Measurements from ENCODE around the gene ACTL6B.

ACTL6B gene

GRCh38 chr7:100685049-100685605 is 28.9 kb upstream of the ACTL6B start:
- peak in 1 of 10 donors; percentile 76 for DNase-seq
- intact Hi-C loops (cut with DNase I): no loop called here

GRCh38 chr7:100684534-100685042 is 28.3 kb upstream of the ACTL6B start:
- intact Hi-C loops (cut with DNase I): no loop called here
- DNase-seq: peak in 2 of 10 donors; percentile 74

GRCh38 chr7:100683659-100684533 is 27.6 kb upstream of the ACTL6B start:
- peak in 2 of 10 donors; percentile 64 to 81 for DNase-seq
- intact Hi-C loops (cut with DNase I): no loop called here

GRCh38 chr7:100682991-100683658 is 26.9 kb upstream of the ACTL6B start:
- peak in 1 of 10 donors; percentile 87 for DNase-seq
- intact Hi-C loops (cut with DNase I): no loop called here

- DNase-seq: peak in 1 of 10 donors; percentile 59
- intact Hi-C loops (cut with DNase I): no loop called here
Measured at GRCh38 chr7:100682228-100682741, 26.0 kb upstream of the ACTL6B start.

- intact Hi-C loops (cut with DNase I): no loop called here
- DNase-seq: peak in 1 of 10 donors; percentile 77
Measured at GRCh38 chr7:100681491-100682227, 25.4 kb upstream of the ACTL6B start.

- intact Hi-C loops (cut with DNase I): no loop called here
- peak in 1 of 10 donors; percentile 71 for DNase-seq
Measured at GRCh38 chr7:100680576-100681271, 24.5 kb upstream of the ACTL6B start.

GRCh38 chr7:100679927-100680575 is 23.8 kb upstream of the ACTL6B start:
- intact Hi-C loops (cut with DNase I): loop anchor here (10.0 kb wide), 1 partner anchor 205 kb away; the partner anchor contains the start of gene TSC22D4

GRCh38 chr7:100679129-100679926 is 23.1 kb upstream of the ACTL6B start:
- intact Hi-C loops (cut with DNase I): loop anchor here (10.0 kb wide), 1 partner anchor 205 kb away; the partner anchor contains the start of gene TSC22D4
- peak in 1 of 10 donors; percentile 67 for DNase-seq

More at GRCh38 chr7:100679927-100680575, 23.8 kb upstream of the ACTL6B start:
- peak in 1 of 10 donors; percentile 44 for DNase-seq

- intact Hi-C loops (cut with DNase I): loop anchor here (10.0 kb wide), 1 partner anchor 204 kb away; the partner anchor contains the start of gene TSC22D4
Measured at GRCh38 chr7:100678291-100678984, 22.2 kb upstream of the ACTL6B start.

GRCh38 chr7:100677308-100678267 is 21.3 kb upstream of the ACTL6B start:
- intact Hi-C loops (cut with DNase I): loop anchor here (10.0 kb wide), 1 partner anchor 203 kb away; the partner anchor contains the start of gene TSC22D4
- peak in 1 of 10 donors; percentile 68 for DNase-seq

More at GRCh38 chr7:100678291-100678984, 22.2 kb upstream of the ACTL6B start:
- peak in 1 of 10 donors; percentile 79 for DNase-seq

- peak in 1 of 10 donors; percentile 83 for DNase-seq
- intact Hi-C loops (cut with DNase I): loop anchor here (10.0 kb wide), 1 partner anchor 202 kb away; the partner anchor contains the start of gene TSC22D4
Measured at GRCh38 chr7:100676501-100677306, 20.5 kb upstream of the ACTL6B start.

GRCh38 chr7:100675581-100676350 is 19.5 kb upstream of the ACTL6B start:
- peak; percentile 52 to 98 (median 84) for DNase-seq
- intact Hi-C loops (cut with DNase I): loop anchor here (10.0 kb wide), 1 partner anchor 201 kb away; the partner anchor contains the start of gene TSC22D4

GRCh38 chr7:100675105-100675451 is 18.8 kb upstream of the ACTL6B start:
- DNase-seq: peak in 2 of 10 donors; percentile 40 to 79
- intact Hi-C loops (cut with DNase I): loop anchor here (10.0 kb wide), 1 partner anchor 200 kb away; the partner anchor contains the start of gene TSC22D4

Data from posterior cingulate gyrus (tissue), 11 donors.